T-helper 22 cell (primary cell): ENCODE measurements around the gene BRICD5.

Experiments
- DNase-seq: peaks from one replicate; pipeline ENCODE4 v3.0.0-alpha.2; 2020; ENCODE audit warnings: low read depth

Gene BRICD5

DNA sequence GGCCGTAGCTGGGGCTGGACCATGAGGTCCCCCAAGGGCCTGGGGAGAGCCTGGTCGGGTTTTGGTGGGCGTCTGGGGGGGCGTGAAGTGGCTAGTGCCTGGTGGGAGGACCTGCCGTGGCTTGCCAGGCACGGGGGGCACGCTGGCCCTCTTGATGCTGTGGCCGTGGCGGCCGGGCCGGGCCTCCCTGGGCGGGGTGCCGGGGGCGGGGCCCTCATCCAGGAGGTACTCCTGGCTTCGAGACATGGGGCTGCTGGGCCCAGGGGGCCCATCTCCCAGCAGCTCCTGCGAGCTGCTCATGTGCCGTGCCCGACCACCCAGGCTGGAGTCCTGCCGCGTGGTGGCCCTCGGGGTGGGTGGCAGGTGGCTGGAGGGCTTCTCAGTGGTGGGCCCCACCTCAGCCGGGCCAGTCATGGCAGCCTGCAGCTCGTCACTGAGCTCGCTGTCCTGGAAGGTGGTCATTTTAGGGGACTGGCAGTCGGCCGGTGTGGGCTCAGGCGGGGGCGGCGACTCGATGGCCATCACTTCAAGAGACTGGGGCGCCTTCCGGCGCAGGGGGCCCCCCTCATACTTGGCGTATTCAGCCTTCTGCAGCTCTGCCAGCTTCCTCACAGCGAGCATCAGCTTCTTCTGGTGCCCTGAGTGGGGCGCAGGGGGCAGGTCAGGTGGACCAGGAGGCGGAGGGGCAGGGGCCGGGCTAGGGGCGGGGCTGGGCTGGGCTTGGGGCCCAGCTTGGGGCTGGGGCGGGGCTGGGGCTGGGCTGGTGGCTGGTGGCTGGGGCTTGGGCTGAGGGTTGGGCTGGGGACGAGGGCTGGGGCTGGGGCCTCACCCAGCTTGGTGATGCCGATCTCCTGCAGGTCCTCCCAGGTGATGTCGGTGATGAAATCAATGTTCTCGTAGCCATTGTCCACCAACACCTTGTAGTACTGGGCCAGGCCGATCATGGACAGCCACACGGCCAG lies 29.4 kb downstream of the BRICD5 start:
- DNase-seq = no peak

DNA sequence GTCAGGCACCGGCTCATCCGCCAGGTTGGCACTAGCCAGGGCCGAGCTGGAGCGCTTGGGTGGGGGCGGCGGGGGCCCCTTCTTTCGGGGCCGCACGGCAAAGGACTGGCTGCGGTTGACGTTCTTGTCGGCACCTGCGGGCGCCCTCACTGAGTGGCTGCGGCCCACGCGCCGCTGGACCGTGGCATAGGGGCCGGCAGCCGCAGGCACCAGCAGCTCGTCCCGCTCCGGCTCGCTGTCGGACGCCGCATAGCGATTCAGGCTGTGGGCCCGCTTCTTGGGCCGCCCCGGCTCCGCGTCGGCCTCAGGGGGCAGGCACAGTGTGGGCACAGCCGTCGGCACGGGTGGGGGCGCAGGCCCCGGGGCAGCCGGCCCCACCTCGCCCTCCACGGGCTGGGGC lies 30.2 kb downstream of the BRICD5 start:
- no peak for DNase-seq

DNA sequence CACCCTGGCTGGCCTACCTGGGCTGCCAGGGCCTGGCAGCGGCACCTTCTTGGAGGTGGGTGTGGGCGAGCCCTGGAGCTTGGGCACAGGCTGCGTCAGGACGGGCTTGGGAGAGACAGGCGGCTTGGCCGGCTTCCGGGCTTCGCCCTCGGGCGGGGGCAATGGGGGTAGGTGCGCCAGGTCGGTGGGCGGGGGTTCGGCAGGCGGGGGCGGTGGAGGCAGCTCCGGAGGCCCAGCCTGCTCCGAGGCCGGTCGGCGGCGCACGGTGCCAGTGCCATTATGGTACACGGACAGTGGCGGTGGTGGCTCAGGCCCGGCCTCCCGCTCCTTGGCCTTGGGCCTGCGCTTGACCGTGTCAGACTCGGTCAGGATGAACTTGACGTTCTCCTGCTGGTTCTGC lies 31.1 kb downstream of the BRICD5 start:
- DNase-seq = no peak

DNA sequence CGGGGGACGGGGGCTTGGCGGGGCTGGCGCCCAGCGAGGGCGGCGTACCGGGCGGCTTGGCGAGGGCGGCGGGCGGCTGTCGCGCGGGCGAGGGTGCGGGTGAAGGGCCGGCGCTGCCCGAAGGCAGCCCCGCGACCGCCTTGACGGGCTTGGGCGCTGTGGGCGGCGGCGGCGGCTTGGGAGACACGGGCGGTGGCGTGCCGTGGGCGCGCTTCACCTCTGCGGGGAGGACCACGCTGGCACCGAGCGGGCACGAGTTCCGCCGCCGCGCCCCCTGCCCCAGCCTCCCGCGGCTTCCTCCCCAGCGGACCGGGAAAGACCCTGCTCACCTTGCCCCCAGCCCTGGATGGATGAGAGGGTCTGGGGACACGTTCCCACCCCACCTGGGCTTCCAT lies 31.6 kb downstream of the BRICD5 start:
- no peak for DNase-seq

DNA sequence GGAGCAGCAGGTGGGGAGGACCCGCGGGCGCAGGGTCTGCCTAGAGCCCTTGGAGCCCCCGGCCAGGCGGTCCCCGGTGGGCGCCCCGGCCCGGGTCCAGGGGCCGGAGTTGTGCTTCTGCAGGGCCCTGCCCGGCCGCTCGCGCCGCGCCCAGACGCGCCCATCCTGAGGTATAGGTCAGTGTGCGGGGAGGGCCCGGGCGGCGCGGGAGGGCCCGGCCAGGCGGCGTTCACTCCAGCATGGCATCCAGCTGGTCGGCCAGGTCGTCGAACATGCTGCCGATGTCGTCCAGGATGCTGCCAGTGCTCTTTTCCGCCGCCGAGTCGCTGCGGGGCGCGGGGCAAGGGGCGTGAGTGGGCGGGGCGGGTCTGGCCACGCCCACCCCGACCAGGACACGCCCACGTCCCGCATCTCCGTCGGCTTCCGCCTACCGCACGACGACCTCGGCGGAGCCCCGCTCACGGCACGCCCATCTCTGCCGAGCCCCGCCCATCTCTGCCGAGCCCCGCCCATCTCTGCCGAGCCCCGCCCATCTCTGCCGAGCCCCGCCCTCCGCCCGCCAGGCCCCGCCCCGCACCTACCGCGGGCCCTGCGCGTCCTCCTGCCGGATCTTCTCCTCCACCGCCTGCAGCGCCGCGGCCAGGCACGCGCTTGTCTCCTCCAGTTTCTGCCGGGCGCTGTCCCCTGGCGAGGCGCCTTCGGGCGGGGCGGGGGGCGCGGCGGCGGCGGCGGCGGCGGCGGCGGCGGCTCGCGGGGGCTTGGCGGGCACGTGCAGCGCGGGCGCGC lies 32.1 kb downstream of the BRICD5 start:
- peak; percentile 21 for DNase-seq

DNA sequence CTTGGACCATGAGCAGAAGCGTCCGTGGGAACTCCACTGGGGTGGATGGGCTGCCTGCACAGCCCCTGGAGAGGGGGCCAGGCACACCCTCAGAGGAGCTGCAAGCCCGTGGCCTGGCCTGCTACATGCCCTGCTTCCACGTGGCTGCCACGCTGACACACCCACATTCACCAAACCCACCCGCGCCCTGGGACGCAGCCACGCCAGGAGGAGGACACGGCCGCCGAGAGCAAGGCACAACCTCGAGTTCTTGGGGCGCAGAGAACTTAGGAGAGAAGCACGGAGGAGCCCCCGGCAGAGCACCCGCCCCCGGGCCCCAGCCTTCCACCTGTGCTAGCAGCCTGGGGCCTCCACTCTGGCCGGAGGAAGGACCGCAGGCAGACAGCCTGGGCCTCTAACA lies 33.1 kb downstream of the BRICD5 start:
- no peak for DNase-seq

DNA sequence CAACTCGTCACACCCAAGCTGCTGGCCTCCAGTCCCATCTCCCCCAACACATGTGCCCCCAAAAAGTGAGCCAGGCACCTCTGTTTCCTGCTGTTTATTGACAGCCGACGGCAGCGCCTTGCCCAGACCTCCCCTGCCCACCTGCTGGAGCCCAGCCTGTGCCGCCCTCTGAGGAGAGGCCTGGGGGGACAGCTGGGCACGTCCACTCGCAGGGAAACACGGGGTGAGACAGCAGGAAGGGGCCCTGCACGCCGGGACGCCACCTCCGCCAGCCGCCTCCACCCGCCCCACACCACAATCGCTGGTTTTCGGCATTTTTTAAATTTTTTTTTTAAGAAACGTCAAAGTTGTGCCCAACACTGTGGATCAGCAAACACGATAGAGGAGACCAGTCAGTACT lies 33.6 kb downstream of the BRICD5 start:
- no peak for DNase-seq

DNA sequence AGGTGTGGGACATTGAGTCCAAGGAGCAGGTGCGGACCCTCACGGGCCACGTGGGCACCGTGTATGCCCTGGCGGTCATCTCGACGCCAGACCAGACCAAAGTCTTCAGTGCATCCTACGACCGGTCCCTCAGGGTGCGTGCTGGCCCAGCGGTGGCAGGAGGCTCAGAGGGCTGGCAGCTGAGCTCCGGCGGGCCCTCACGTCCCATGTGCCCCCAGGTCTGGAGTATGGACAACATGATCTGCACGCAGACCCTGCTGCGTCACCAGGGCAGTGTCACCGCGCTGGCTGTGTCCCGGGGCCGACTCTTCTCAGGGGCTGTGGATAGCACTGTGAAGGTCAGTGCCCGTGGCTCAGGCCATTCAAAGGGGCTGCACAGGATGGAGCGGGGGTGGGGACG lies 34.6 kb downstream of the BRICD5 start:
- no peak for DNase-seq

DNA sequence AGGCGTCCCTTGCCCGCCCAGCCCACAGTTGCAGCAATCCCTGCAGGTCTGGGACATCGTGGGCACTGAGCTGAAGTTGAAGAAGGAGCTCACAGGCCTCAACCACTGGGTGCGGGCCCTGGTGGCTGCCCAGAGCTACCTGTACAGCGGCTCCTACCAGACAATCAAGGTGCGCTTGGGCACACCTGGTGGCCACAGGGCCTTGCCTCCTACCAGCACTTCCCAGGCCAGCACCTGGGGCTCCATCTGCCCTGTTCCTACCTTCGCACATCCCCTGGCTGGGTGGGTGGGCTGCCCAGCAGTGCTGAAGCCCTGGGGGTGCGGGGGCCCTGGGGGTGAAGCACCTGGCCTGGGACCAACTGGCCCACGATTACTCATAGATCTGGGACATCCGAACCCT lies 35.2 kb downstream of the BRICD5 start:
- DNase-seq = no peak

DNA sequence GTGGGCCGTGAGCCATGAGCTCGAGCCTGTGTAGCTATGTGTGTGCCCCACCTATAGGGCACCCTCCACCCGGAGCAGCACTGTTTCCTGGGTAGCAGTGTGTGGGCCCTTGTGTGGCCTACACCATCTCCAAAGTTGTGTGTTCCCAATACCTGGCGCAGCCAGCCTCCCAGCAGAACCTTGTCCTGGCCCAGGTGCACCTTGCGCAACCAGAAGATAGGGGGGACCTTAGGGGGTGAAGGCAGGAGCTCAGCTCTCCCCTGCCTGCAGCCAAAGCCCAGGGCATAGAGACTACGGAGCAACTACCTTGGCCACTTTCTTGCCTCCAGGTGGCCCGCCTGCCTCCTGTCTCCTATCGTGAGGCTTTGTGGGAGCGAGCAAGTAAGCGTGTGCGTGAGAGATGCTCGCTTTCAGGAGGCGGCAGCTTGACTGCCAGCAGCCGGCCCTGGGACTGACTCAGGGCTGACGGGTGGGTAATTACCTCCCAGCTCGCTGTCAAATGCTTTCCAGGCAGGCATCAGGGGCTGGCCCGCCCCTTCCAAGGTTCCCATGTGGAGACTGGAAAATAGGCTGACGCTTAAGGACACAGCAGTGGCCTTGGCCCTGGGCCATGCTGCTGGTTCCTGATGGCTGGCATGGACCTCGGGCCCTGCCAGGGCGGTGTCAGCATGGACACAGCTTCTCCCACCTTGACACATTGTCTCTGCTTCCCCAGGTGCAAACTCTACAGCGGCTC lies 36.1 kb downstream of the BRICD5 start:
- no peak for DNase-seq

DNA sequence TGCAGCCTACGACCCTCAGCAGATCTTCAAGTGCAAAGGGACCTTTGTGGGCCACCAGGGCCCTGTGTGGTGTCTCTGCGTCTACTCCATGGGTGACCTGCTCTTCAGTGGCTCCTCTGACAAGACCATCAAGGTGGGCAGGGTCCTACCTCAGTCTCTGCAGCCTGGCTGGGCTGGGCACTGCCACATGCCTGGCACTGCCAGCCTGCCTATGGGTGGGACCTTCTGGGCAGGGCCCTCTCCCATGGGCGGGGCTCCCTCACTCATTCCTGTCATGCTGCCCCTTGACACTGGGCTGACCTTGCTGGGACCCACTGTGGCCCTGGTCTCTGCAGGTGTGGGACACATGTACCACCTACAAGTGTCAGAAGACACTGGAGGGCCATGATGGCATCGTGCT lies 36.7 kb downstream of the BRICD5 start:
- DNase-seq = no peak

DNA sequence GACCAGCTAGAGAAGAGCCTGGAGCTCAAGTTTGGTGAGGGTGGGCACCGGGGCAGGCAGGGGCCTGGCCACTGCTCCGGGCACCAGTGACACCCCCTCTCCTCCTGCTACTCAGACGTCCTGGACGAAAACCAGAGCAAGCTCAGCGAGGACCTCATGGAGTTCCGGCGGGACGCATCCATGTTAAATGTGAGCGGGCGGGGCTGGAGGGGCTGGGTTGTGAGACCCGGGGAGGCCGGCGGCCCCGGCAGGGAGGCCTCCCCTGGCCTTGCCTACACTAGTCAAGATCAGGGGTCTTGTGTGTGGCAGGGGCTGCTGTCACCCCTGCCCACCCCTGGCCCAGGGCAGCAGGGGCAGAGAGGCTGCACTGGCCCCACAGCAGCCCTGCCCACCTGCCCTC lies 37.3 kb downstream of the BRICD5 start:
- no peak for DNase-seq

DNA sequence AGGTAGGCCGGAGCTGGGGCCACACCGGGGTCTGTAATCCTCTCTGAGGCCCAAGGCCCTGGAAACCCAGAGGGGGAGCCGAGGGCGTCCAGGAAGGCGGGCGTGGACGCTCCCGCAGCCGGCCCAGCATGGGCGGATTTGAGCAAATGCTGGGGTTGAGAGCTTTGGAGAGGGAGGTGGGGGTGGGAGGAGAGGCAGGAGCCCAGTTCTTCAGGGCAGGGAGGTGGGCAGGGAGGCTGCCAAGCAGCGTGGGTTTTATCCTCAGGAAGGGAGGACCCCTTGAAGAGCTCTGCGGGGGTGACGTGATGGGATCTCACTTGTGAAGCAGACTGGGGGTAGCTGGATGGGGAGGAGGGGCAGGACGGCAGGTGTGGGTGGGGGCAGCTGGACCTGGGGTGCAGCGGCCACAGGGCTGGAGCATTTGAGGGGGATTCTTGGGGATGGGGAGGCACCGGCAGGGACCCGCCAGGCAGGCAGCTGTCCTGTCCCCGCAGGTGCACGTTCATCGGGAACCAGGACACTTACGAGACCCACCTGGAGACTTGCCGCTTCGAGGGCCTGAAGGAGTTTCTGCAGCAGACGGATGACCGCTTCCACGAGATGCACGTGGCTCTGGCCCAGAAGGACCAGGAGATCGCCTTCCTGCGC lies 37.9 kb downstream of the BRICD5 start:
- no peak for DNase-seq

DNA sequence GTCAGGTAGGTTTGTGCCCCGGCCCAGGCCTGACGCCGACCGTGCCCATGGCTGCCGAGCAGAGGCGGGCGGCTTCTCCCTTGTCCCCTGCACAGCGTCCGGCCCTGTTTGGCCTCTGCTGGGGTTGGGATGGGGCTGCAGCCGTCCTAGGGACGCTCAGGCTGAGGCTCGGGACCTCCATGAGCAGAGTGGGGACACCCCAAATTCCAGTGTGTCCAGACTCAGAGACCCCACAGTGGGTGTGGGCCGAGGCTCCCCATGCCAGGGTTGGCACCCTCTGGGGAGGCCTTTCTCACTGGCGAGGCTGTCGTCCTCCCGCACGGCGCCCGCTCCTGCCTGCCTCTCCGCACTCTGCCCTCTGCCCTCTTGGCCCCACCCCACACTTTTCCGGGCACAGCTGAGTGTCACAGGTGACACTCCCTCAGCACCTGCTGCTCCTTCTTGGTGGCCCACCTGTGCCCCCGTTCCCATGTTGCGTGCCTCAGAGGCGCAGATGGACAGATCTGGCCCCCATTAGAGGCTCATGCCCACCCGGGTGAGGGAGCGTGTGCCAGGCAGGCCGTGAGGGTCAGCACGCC lies 39.0 kb downstream of the BRICD5 start:
- no peak for DNase-seq

DNA sequence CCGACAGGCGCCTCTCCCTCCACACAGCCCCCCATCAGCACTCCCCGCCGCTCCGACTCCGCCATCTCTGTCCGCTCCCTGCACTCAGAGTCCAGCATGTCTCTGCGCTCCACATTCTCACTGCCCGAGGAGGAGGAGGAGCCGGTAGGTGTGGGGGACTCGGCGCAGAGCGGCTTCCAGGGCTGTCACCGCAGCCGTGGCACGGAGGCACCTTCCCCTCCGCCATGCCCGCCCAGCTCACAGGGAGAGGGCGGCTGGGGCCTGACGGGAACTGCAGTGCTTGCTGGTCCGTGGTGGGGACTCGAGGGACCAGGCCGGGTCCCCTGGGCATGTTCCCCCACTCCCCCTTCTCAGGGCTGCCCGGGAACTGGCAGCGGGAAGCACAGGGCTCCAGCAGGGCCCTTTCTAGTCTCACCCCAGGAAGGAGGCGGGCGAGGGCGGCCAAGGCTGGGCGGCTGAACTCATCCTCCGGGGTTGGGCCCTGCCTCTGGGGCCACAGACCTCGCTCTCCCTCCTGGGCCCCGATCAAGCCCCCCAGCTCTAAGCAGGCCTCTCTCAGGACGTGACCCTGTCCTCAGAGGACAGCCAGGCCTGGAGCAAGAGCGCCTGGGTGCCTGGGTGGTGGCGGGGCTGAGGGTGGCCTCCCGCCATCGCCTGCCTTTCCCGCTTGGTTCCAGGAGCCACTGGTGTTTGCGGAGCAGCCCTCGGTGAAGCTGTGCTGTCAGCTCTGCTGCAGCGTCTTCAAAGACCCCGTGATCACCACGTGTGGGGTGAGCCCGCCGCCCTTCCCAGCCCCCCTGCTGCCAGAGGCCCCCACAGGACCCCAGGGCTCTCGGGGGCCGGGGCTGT lies 39.9 kb downstream of the BRICD5 start:
- DNase-seq = no peak

DNA sequence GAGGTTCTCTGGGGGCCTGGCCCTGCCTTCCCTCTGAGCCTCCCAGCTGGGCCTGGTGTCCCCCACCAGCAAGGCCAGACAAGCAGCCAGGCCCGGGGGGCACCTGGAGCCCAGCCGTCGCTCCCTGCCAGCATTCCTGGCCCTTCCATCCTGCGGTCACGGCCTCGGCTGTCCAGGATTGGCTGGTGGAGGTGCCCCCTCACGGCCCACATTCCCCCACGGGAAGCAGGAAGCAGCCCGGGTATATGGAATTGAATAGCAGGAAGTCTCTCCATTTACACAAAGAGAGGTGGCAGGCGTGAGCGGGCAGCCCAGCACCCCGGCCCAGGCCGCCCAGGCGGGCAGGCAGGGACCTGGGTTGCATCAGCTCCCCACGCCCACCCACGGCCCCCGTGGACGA lies 40.6 kb downstream of the BRICD5 start:
- no peak for DNase-seq

DNA sequence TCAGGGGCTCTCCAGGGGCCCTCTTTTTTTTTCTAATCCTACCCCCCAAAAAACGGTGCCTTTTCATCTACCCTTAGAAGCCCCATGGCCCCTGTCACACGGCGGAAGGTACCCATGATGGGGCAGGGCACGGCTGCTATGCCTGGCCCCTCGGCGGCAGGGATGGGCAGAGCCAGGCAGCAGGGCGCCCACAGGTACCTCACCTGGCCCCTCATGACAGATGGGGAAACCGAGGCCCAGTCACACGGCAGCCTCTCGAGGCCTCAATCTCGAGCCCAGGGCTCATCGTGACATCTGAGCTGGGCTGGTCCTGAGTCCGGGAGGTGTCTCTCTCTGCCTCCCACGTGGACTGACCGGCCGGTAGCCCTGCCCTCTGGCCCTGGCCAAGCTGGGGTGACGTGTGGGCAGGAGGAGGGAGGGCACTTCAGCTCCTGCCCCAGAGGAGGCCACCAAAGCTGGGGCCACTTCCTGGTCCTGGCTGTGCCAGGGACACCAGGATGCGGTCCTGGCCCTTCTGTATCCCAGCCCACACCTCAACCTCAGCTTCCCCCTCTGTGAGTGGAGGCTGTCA lies 43.5 kb downstream of the BRICD5 start:
- no peak for DNase-seq

DNA sequence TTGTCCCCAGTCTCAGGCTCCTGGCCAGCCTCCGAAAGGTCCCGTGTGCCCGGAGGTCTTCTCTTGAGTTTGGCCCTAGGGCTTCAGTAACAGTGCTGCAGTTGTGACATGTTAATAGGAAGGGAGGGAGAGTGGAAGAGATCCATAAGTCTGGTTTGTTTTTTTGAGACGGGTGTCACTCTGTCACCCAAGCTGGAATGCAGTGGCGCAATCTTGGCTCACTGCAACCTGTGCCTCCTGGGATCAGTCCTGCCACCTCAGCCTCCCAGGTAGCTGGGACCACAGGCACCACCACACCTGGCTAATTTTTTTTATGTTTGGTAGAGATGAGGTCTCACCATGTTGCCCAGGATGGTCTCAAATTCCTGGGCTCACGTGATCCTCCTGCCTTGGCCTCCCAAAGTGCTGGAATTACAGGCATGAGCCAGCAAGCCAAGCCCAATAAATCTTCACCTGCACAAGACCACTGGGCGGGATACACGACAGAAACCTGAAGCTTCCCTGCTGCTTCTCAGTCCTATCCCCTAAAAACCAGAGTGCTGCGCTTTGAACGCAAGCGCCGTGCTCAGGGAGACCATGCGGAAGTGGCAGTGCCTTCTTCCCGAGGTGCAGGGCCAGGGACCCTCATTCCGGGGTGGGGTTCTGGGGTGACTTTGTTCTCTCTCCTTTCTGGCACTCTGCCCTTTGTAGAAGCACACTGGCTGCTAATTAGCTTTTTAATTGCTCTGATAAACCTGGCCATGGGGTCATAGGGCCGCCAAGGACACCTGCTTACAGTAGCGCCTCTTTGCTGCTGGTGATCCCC lies 44.2 kb downstream of the BRICD5 start:
- DNase-seq = no peak

DNA sequence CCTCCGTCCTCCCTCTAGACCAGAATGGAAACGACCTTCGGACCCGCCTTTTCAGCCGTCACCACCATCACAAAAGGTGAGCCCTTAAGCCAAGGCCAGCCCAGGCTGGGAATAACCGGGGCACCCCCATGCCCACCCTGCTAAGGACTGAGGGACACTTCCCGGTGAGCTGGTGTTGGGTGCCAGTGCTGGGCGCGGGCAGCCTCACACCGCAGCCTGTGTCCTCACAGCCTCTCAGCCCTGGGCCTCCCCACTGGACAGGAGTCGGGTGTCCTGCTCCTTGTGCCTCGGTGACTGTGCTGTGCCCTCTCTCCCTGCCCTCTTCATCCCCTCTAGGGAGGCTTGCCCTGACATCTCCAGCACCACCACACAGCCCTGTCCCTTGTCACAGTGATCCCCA lies 44.8 kb downstream of the BRICD5 start:
- DNase-seq = no peak
